Fibroblast of lung (primary cell): ENCODE data around the gene GFOD2. TPM values are rescaled to one million over a fixed set of nuclear protein-coding genes. Genes with fewer than 3 reads are reported as not detected.

Source experiments
- DNase-seq, 2 donors: peaks; one replicate each; pipeline versions ENCODE4 v3.0.0 to v3.0.0-alpha.2; 2010; ENCODE audit warnings: low read depth in 2 of 2
- H2AFZ ChIP-seq: 2 replicates; pipeline ENCODE4 v1.5.1; 2012; ENCODE audit warnings: low read length, control low read depth, inconsistent platforms
- H3K27ac ChIP-seq: 2 replicates; pipeline ENCODE4 v1.5.1; 2011; ENCODE audit warnings: low read length, control low read depth; ENCODE audit not compliant: insufficient read depth
- H3K27me3 ChIP-seq: 2 replicates; pipeline ENCODE4 v1.5.1; 2011; ENCODE audit warnings: mild to moderate bottlenecking, low read length; ENCODE audit not compliant: control insufficient read depth, insufficient read depth
- H3K36me3 ChIP-seq: 2 replicates; pipeline ENCODE4 v1.5.1; 2011; ENCODE audit warnings: low read length; ENCODE audit not compliant: control insufficient read depth, insufficient read depth
- H3K4me1 ChIP-seq: 2 replicates; pipeline ENCODE4 v1.5.1; 2011; ENCODE audit warnings: low read length; ENCODE audit not compliant: control insufficient read depth, insufficient read depth; ENCODE audit errors: extremely low read depth
- H3K4me2 ChIP-seq: 2 replicates; pipeline ENCODE4 v1.5.1; 2011; ENCODE audit warnings: low read length, control low read depth; ENCODE audit not compliant: insufficient read depth; ENCODE audit errors: extremely low read depth
- H3K4me3 ChIP-seq, 4 experiments: fragments of 200-600 bp in 1 of 4; sonication (generic) in 1 of 4; replicated peaks in 1 of 4; 2 replicates each; pipeline ENCODE4 v1.5.1; 2011 to 2016; ENCODE audit warnings: low read length in 4 of 4, low read depth in 3 of 4, mild to moderate bottlenecking in 3 of 4, control low read depth in 2 of 4, inconsistent platforms in 1 of 4, mixed read lengths in 1 of 4; ENCODE audit not compliant: insufficient read depth in 1 of 4; ENCODE audit errors: control extremely low read depth in 1 of 4
- H3K79me2 ChIP-seq: 2 replicates; pipeline ENCODE4 v1.5.1; 2012; ENCODE audit warnings: mild to moderate bottlenecking, low read length, inconsistent platforms; ENCODE audit not compliant: control insufficient read depth, insufficient read depth
- H3K9ac ChIP-seq: 2 replicates; pipeline ENCODE4 v1.5.1; 2011; ENCODE audit warnings: mild to moderate bottlenecking, low read length, control low read depth; ENCODE audit not compliant: insufficient read depth
- H3K9me3 ChIP-seq: 2 replicates; pipeline ENCODE4 v1.5.1; 2012; ENCODE audit warnings: low read depth, low read length; ENCODE audit not compliant: control insufficient read depth, insufficient read depth
- H4K20me1 ChIP-seq: 2 replicates; pipeline ENCODE4 v1.5.1; 2011; ENCODE audit warnings: low read length; ENCODE audit not compliant: control insufficient read depth, insufficient read depth; ENCODE audit errors: extremely low read depth
- CTCF ChIP-seq, 2 donors: IDR thresholded peaks in 1 of 2; conservative IDR thresholded peaks in 1 of 2; 1 replicate in 1 of 2; 2 replicates in 1 of 2; pipeline ENCODE4 v1.5.1; 2011 to 2012; ENCODE audit warnings: low read length in 2 of 2, control low read depth in 1 of 2, inconsistent platforms in 1 of 2, low read depth in 1 of 2, mild to moderate bottlenecking in 1 of 2
- EZH2 ChIP-seq: IDR thresholded peaks from 2 replicates; pipeline ENCODE4 v1.5.1; 2012; ENCODE audit warnings: low read length, control low read depth, mild to moderate bottlenecking; ENCODE audit errors: missing control alignments
- polyA plus RNA-seq, 2 donors: library from polyadenylated mRNA; depleted of rRNA in 1 of 2; stranded (reverse) in 1 of 2; unstranded in 1 of 2; fragments of >200 nt; gene quantifications; 2 replicates each; pipeline ENCODE4 v1.2.1, GENCODE V29; 2011 to 2012; ENCODE audit warnings: missing spikeins in 1 of 2
- total RNA-seq: library from RNA; depleted of rRNA; stranded (reverse); fragments of >200 nt; gene quantifications from 2 replicates; pipeline ENCODE4 v1.2.1, GENCODE V29; 2014

GFOD2 gene
- total and polyA plus RNA-seq, 2 donors (not counting 1 experiment from before 2014, with no cell fraction given): 9.2 to 15.2 TPM

DNA sequence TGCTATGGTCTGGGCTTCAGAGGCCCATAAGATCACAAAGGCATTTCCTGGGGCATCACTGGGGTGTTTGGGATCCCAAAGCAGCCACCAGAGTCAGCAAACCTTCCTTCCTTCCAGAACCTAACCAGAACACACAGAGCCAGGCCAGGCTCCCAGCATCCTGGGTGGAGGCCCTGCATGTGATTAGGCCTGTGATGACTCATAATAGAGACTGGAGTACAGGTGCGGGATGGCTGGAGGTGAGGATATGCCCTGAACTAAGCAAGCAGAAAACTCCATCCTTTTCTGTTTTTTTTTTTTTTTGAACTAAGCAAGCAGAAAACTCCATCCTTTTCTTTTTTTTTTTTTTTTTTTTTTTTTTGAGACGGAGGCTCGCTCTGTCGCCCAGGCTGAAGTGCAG is 17.7 kb upstream of the GFOD2 start:
- no peak overlapping the region for H3K4me3 ChIP-seq
- H4K20me1 ChIP-seq: no peaks in the 10 kb centered on the region
- no peak overlapping the region for H3K4me2 ChIP-seq
- no peak overlapping the region for H3K27ac ChIP-seq
- no peak overlapping the region for H3K9ac ChIP-seq
- H3K9me3 ChIP-seq: no peaks in the 10 kb centered on the region
- H2AFZ ChIP-seq: no peak overlapping the region
- DNase-seq: no peak
- peaks cover 2% of the 10 kb centered on the region for H3K36me3 ChIP-seq
- H3K4me1 ChIP-seq: no peaks in the 10 kb centered on the region
- TF ChIP-seq EZH2 (no peak), CTCF (conservative IDR thresholded peaks at IDR 0.05 in 1 of 2, IDR thresholded peaks at IDR 0.05 in 1 of 2; ENCODE audit: low read depth in 1 of 2, low read length in 2 of 2) (no peak)
- no peaks in the 10 kb centered on the region for H3K27me3 ChIP-seq
- H3K79me2 ChIP-seq: no peaks in the 10 kb centered on the region

DNA sequence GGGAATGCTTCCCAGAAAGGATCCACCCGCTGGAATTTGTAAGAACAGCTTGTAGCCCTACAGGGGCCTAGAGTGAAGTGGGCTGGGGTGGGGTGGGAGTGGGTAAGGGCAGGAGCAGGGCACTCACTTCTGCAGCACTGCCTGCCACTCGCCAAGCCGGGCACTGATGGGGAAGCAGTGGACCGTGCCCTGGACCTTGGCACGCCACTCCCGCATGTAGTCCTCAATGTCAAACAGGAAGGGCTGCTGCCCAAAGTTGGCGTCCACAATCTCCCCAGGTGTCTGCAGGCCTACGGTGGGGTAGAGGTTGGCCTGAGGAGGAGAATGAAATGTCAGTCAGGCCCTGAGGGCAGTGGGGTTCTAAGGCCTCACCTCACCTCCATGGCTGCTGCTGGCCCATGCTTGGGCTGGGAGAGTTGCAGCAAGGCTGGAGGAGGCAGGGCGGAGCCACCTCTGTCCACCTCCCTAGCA is 15.7 kb upstream of the GFOD2 start:
- DNase-seq: no peak
- Histone ChIP-seq H2AFZ (no peak overlapping the region), H3K27ac (no peak overlapping the region), H3K79me2 (no peaks in the 10 kb centered on the region), H3K9ac (no peak overlapping the region), H4K20me1 (no peaks in the 10 kb centered on the region), H3K36me3 (peaks cover 2% of the 10 kb centered on the region), H3K27me3 (no peaks in the 10 kb centered on the region), H3K4me1 (no peaks in the 10 kb centered on the region), H3K4me2 (no peak overlapping the region), H3K9me3 (no peaks in the 10 kb centered on the region), H3K4me3 (no peak overlapping the region)
- TF ChIP-seq CTCF (conservative IDR thresholded peaks at IDR 0.05 in 1 of 2, IDR thresholded peaks at IDR 0.05 in 1 of 2; ENCODE audit: low read depth in 1 of 2, low read length in 2 of 2) (no peak), EZH2 (no peak)

DNA sequence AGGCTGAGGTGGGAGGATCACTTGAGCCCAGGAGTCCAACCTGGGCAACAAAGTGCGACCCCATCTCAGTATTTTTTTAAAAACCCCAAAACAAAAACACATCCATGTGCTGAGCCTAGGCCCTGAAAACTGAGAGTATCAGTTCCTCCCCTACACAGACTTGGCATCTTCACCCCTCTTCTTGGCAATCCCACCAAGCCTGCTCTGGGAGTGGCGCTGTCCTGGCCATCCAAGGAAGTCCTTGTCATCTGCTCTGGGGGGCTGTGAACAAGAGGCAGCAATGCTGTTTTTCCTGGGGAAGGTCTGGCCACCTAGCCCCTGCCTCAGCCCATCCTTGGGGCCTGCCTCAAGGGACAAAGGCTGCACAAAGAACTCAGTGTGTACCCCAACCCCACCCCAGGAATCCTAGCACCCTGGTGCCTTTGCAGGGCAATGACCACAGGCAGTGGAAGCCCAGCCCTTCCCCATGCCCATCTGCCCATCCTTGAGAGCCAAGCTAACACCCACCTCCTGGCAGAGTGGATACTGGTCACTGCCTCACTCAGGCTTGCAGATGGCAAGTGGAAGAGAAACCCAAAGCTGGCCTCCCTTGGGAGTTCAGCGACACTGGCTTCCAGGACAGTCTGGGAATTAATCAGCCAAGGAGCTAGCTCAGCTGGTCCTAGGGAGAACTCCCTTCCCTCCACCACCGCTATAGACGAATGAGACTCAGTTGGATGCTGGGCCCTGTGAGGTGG is 14.8 kb upstream of the GFOD2 start:
- no peak for DNase-seq
- no peaks in the 10 kb centered on the region for H3K9me3 ChIP-seq
- no peak for TF ChIP-seq CTCF (conservative IDR thresholded peaks at IDR 0.05 in 1 of 2, IDR thresholded peaks at IDR 0.05 in 1 of 2; ENCODE audit: low read depth in 1 of 2, low read length in 2 of 2)
- TF ChIP-seq EZH2: no peak
- no peak overlapping the region for H3K4me3 ChIP-seq
- no peak overlapping the region for H3K9ac ChIP-seq
- H4K20me1 ChIP-seq: no peaks in the 10 kb centered on the region
- no peak overlapping the region for H3K27ac ChIP-seq
- H3K4me1 ChIP-seq: no peaks in the 10 kb centered on the region
- no peaks in the 10 kb centered on the region for H3K27me3 ChIP-seq
- no peak overlapping the region for H3K4me2 ChIP-seq
- H3K79me2 ChIP-seq: no peaks in the 10 kb centered on the region
- H3K36me3 ChIP-seq: peaks cover 5% of the 10 kb centered on the region
- H2AFZ ChIP-seq: no peak overlapping the region
